ENCODE results near the gene SOD3.
A peak's percentile ranks its signal among the peaks of the same experiment; 100 is the strongest.

Gene SOD3

GRCh38 chr4:24775032-24775605, 20.3 kb upstream of the SOD3 start:
- DNase-seq (ENCODE audit: low read depth), result no peak
- no peak overlapping the region for H3K4me3 ChIP-seq (ENCODE audit: low read length)

GRCh38 chr4:24775750-24776149, 19.6 kb upstream of the SOD3 start:
- peak; percentile 27 for DNase-seq (ENCODE audit: low read depth)
- no peak overlapping the region for H3K4me3 ChIP-seq (ENCODE audit: low read length)
- no peak for TF ChIP-seq CTCF (conservative IDR thresholded peaks at IDR 0.05; ENCODE audit: low read length)

More at GRCh38 chr4:24775032-24775605, 20.3 kb upstream of the SOD3 start:
- no peak for TF ChIP-seq CTCF (conservative IDR thresholded peaks at IDR 0.05; ENCODE audit: low read length)

- no peak for DNase-seq (ENCODE audit: low read depth)
- H3K4me3 ChIP-seq (ENCODE audit: low read length), result no peak overlapping the region
- no peak for TF ChIP-seq CTCF (conservative IDR thresholded peaks at IDR 0.05; ENCODE audit: low read length)
Observed at GRCh38 chr4:24777536-24778463, 17.6 kb upstream of the SOD3 start.

GRCh38 chr4:24778464-24779225, 16.7 kb upstream of the SOD3 start:
- DNase-seq (ENCODE audit: low read depth), result peak; percentile 99
- H3K4me3 ChIP-seq (ENCODE audit: low read length), result no peak overlapping the region
- TF ChIP-seq CTCF (conservative IDR thresholded peaks at IDR 0.05; ENCODE audit: low read length), result no peak

- no peak for TF ChIP-seq CTCF (conservative IDR thresholded peaks at IDR 0.05; ENCODE audit: low read length)
- no peak overlapping the region for H3K4me3 ChIP-seq (ENCODE audit: low read length)
- no peak for DNase-seq (ENCODE audit: low read depth)
Observed at GRCh38 chr4:24780936-24781495, 14.4 kb upstream of the SOD3 start.

- no peak overlapping the region for H3K4me3 ChIP-seq (ENCODE audit: low read length)
- DNase-seq (ENCODE audit: low read depth), result no peak
- TF ChIP-seq CTCF (conservative IDR thresholded peaks at IDR 0.05; ENCODE audit: low read length), result no peak
Observed at GRCh38 chr4:24781999-24782745, 13.2 kb upstream of the SOD3 start.

Measured in AG10803 (cell line).